ENCODE results near the gene ACRBP.

The ACRBP gene

GRCh38 chr12:6646276-6647082, 753 bp downstream of the ACRBP start:
- no peak for DNase-seq (ENCODE audit: low spot score)

GRCh38 chr12:6644903-6645302, 2.3 kb downstream of the ACRBP start:
- DNase-seq (ENCODE audit: low spot score): no peak

- DNase-seq (ENCODE audit: low spot score): no peak
Measured at GRCh38 chr12:6644257-6644596, 3.0 kb downstream of the ACRBP start.

- no peak for DNase-seq (ENCODE audit: low spot score)
Measured at GRCh38 chr12:6643569-6644256, 3.5 kb downstream of the ACRBP start.

- no peak for DNase-seq (ENCODE audit: low spot score)
Measured at GRCh38 chr12:6641131-6641530, 6.1 kb downstream of the ACRBP start.

GRCh38 chr12:6640497-6640896, 6.7 kb downstream of the ACRBP start:
- DNase-seq (ENCODE audit: low spot score): no peak

GRCh38 chr12:6639151-6639801, 8.0 kb downstream of the ACRBP start:
- DNase-seq (ENCODE audit: low spot score): no peak

- DNase-seq (ENCODE audit: low spot score): no peak
Measured at GRCh38 chr12:6638305-6638704, 8.9 kb downstream of the ACRBP start.

GRCh38 chr12:6635856-6636531, 11.2 kb downstream of the ACRBP start, which contains the start of gene LPAR5:
Gene LPAR5 (minus strand): TSS chr12:6635959. CDS start chr12:6621248, 14,711 bp downstream.
- peak; percentile 81 for DNase-seq (ENCODE audit: low spot score)

GRCh38 chr12:6635375-6635855, 11.8 kb downstream of the ACRBP start:
- no peak for DNase-seq (ENCODE audit: low spot score)

- DNase-seq (ENCODE audit: low spot score): no peak
Measured at GRCh38 chr12:6632026-6632983, 14.9 kb downstream of the ACRBP start.

GRCh38 chr12:6631549-6631961, 15.7 kb downstream of the ACRBP start:
- no peak for DNase-seq (ENCODE audit: low spot score)

- DNase-seq (ENCODE audit: low spot score): no peak
Measured at GRCh38 chr12:6630736-6631135, 16.5 kb downstream of the ACRBP start.

GRCh38 chr12:6627616-6628015, 19.6 kb downstream of the ACRBP start:
- DNase-seq (ENCODE audit: low spot score): no peak

GRCh38 chr12:6626654-6627283, 20.5 kb downstream of the ACRBP start:
- no peak for DNase-seq (ENCODE audit: low spot score)

GRCh38 chr12:6620885-6621274, 26.4 kb downstream of the ACRBP start:
- DNase-seq (ENCODE audit: low spot score): no peak

GRCh38 chr12:6620137-6620884, 26.9 kb downstream of the ACRBP start:
- DNase-seq (ENCODE audit: low spot score): no peak

GRCh38 chr12:6618483-6619225, 28.6 kb downstream of the ACRBP start:
- no peak for DNase-seq (ENCODE audit: low spot score)

GRCh38 chr12:6615802-6616201, 31.4 kb downstream of the ACRBP start:
- no peak for DNase-seq (ENCODE audit: low spot score)
